Measurements from ENCODE around the gene USP11. TPM values are rescaled to one million over a fixed set of nuclear protein-coding genes. Genes with fewer than 3 reads are reported as not detected.

The USP11 gene
- total RNA-seq, 1 experiment from 2014 or later: 122 TPM

- intact Hi-C loops (cut with micrococcal nuclease; ENCODE audit: unreplicated experiment): no loop called here
- DNase-seq (ENCODE audit: low spot score): no peak
- ChIA-PET POLR2A (ENCODE audit: low non-redundant PET) (no interaction called here), CTCF (no interaction called here)
- Histone ChIP-seq H3K9me3 (ENCODE audit: low read depth, low read length, poor library complexity, severe bottlenecking) (no peaks in the 10 kb centered on the region), H3K36me3 (ENCODE audit: insufficient read depth, low read length, poor library complexity, severe bottlenecking) (peaks cover 5% of the 10 kb centered on the region), H3K27ac (ENCODE audit: low read depth, low read length, poor library complexity, severe bottlenecking) (no peak overlapping the region), H3K4me3 (ENCODE audit: low read depth, low read length, poor library complexity, severe bottlenecking) (no peak overlapping the region), H3K4me1 (ENCODE audit: insufficient read depth, low read length, poor library complexity, severe bottlenecking) (no peaks in the 10 kb centered on the region), H3K27me3 (replicated peaks; ENCODE audit: insufficient read depth, low read depth, low read length, poor library complexity) (no peaks in the 10 kb centered on the region)
- BruUV-seq (replicated peaks): no TSS peak
- TF ChIP-seq EZH2 (IDR thresholded peaks at IDR 0.05; ENCODE audit: borderline replicate concordance, low read depth, low read length, poor library complexity, severe bottlenecking): no peak
- TF ChIP-seq, protein P1, sequence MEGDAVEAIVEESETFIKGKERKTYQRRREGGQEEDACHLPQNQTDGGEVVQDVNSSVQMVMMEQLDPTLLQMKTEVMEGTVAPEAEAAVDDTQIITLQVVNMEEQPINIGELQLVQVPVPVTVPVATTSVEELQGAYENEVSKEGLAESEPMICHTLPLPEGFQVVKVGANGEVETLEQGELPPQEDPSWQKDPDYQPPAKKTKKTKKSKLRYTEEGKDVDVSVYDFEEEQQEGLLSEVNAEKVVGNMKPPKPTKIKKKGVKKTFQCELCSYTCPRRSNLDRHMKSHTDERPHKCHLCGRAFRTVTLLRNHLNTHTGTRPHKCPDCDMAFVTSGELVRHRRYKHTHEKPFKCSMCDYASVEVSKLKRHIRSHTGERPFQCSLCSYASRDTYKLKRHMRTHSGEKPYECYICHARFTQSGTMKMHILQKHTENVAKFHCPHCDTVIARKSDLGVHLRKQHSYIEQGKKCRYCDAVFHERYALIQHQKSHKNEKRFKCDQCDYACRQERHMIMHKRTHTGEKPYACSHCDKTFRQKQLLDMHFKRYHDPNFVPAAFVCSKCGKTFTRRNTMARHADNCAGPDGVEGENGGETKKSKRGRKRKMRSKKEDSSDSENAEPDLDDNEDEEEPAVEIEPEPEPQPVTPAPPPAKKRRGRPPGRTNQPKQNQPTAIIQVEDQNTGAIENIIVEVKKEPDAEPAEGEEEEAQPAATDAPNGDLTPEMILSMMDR (conservative IDR thresholded peaks at IDR 0.05; ENCODE audit: low read depth, low read length): no peak
These were observed 2.9 kb downstream of the USP11 start for GRCh38 chrX:47235691-47236103.

DNA sequence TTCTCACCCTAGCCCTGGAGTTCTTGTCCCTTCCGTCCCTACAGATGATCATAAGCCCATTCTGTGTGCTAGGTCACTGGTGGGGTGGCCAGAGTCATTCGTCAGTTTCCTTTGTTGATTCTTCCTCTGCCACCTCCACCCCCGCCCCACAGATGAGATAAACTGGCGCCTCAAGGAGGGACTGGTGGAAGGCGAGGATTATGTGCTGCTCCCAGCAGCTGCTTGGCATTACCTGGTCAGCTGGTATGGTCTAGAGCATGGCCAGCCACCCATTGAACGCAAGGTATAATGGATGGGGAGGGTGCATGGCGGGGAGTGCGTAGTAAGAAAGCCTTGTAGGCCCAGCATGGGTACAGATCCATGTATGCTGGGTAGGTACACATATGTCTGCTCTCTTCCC, 6.4 kb downstream of the USP11 start:
- CTCF ChIA-PET: no interaction called here

GRCh38 chrX:47239898-47240545, 7.2 kb downstream of the USP11 start:
- no TSS peak for BruUV-seq (replicated peaks)
- CTCF ChIA-PET: no interaction called here
- POLR2A ChIA-PET (ENCODE audit: low non-redundant PET): no interaction called here

More for the DNA sequence above, 6.4 kb downstream of the USP11 start:
- no peak for DNase-seq (ENCODE audit: low spot score)
- POLR2A ChIA-PET (ENCODE audit: low non-redundant PET): no interaction called here
- no TSS peak for BruUV-seq (replicated peaks)
- Histone ChIP-seq H3K4me3 (ENCODE audit: low read depth, low read length, poor library complexity, severe bottlenecking) (no peak overlapping the region), H3K36me3 (ENCODE audit: insufficient read depth, low read length, poor library complexity, severe bottlenecking) (peaks cover 28% of the 10 kb centered on the region), H3K4me1 (ENCODE audit: insufficient read depth, low read length, poor library complexity, severe bottlenecking) (no peaks in the 10 kb centered on the region), H3K27me3 (replicated peaks; ENCODE audit: insufficient read depth, low read depth, low read length, poor library complexity) (no peaks in the 10 kb centered on the region), H3K27ac (ENCODE audit: low read depth, low read length, poor library complexity, severe bottlenecking) (no peak overlapping the region), H3K9me3 (ENCODE audit: low read depth, low read length, poor library complexity, severe bottlenecking) (no peaks in the 10 kb centered on the region)
- no peak for TF ChIP-seq EZH2 (IDR thresholded peaks at IDR 0.05; ENCODE audit: borderline replicate concordance, low read depth, low read length, poor library complexity, severe bottlenecking)
- TF ChIP-seq, protein P1 (conservative IDR thresholded peaks at IDR 0.05; ENCODE audit: low read depth, low read length): no peak
- intact Hi-C loops (cut with micrococcal nuclease; ENCODE audit: unreplicated experiment): no loop called here

More at GRCh38 chrX:47239898-47240545, 7.2 kb downstream of the USP11 start:
- Histone ChIP-seq H3K4me1 (ENCODE audit: insufficient read depth, low read length, poor library complexity, severe bottlenecking) (no peaks in the 10 kb centered on the region), H3K4me3 (ENCODE audit: low read depth, low read length, poor library complexity, severe bottlenecking) (no peak overlapping the region), H3K27ac (ENCODE audit: low read depth, low read length, poor library complexity, severe bottlenecking) (no peak overlapping the region), H3K9me3 (ENCODE audit: low read depth, low read length, poor library complexity, severe bottlenecking) (no peaks in the 10 kb centered on the region), H3K36me3 (ENCODE audit: insufficient read depth, low read length, poor library complexity, severe bottlenecking) (peaks cover 28% of the 10 kb centered on the region), H3K27me3 (replicated peaks; ENCODE audit: insufficient read depth, low read depth, low read length, poor library complexity) (no peaks in the 10 kb centered on the region)
- no peak for TF ChIP-seq EZH2 (IDR thresholded peaks at IDR 0.05; ENCODE audit: borderline replicate concordance, low read depth, low read length, poor library complexity, severe bottlenecking)
- TF ChIP-seq, protein P1 (conservative IDR thresholded peaks at IDR 0.05; ENCODE audit: low read depth, low read length): no peak
- DNase-seq (ENCODE audit: low spot score): no peak
- intact Hi-C loops (cut with micrococcal nuclease; ENCODE audit: unreplicated experiment): no loop called here

Data from A673 (cell line).